ENCODE measurements around the gene STAM2.
"Not testable (repeated sequence)": the region's sequence is repeated elsewhere in the genome, so short reads cannot be mapped to it uniquely, and the experiment has no call there.

Gene STAM2

GRCh38 chr2:152107140-152107539 lies 68.4 kb downstream of the STAM2 start:
- not testable (repeated sequence) for DNase-seq (ENCODE audit: low read depth in 2 of 2, low spot score in 1 of 2)

DNA sequence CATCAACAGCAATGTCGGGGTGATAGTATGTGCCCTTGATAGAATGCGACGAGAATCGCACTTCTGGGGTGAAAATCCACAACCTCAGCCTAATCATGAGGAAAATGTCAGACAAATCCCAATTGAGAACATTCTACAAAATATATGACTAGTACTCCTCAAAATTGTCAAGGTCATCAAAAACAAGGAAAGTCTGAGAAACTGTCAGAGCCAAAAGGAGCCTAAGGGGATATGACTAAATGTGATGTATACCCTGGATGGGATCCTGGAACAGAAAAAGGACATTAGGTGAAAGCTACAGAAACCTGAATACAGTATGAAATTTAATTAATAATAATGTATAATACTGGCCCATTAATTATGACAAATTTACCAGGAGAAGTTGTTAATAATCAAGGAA lies 69.1 kb downstream of the STAM2 start:
- DNase-seq (ENCODE audit: low read depth in 2 of 2, low spot score in 1 of 2) = no peak

DNA sequence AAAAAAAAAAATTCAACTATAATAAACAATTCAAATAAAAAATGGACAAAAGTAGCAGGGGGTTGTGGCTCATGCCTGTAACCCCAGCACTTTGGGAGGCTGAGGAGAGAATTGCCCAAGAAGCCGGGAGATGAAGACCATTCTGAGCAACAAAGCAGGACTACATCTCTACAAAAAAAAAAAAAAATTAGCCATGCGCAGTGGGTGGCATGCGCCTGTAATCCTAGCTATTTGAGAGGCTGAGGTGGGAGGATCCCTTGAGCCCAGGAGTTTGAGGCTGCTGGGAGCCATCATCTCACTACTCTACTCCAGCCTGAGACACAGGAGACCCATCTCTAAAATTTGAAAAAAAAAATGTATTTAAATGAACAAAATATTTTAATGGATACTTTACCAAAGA lies 72.3 kb downstream of the STAM2 start:
- DNase-seq (ENCODE audit: low read depth in 2 of 2, low spot score in 1 of 2) = no peak

DNA sequence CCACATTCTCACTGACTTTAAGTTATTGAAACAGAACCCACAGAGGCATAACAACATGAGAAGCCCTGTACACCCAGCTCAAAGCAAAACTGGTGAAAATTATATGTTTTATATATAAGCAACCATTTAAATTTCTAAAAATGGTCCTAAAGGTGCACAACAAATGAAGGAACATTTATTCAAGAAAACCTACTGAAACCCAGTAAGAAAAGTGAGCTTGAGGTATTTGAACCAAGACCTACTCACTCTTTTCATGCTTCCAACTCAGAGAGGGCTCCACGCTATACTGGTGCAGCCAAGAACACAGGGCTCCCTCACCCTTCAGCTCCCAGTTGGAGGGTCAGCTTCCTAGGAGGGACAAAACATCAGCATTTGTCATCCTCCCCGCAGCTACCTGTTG lies 74.6 kb downstream of the STAM2 start:
- DNase-seq (ENCODE audit: low read depth in 2 of 2, low spot score in 1 of 2) = no peak

DNA sequence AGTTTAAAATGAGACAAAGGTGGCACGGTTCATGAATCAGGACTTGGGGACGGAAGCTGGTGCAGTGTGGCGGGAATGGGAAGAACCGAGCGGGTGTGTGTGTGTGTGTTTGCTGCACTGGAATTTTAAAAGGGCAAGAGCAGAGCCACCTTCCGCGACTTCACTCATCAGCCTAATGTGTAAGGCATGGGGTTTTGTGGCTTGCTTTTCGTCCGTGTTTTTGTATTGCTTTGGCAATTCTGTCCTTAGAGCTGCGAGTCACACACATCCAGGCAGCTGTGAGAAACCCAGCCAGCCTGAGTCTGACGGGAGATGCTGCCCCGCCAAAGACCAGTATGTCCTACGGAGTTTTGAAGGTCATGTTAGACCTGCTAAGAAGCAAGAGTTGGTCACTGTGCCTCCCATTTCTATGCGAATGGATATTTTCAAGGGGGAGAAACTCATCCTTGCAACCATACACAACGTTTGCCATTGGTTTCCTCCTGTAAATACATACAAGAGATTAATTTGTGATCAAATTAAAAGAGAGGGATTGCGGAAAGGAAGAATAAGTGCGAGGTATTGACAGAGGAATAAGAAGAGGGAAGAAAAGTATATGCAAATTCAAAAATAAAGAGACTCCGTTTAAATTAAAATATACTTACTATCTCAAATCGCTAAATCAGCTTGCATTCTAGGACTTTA lies 76.1 kb downstream of the STAM2 start:
- DNase-seq (ENCODE audit: low read depth in 2 of 2, low spot score in 1 of 2) = no peak

- no peak for DNase-seq (ENCODE audit: low read depth in 2 of 2, low spot score in 1 of 2)
Measured at GRCh38 chr2:152098496-152099366, 76.8 kb downstream of the STAM2 start, which contains the start of gene CACNB4. Gene CACNB4 (minus strand): TSS chr2:152099044.

- no peak for DNase-seq (ENCODE audit: low read depth in 2 of 2, low spot score in 1 of 2)
Measured at GRCh38 chr2:152097801-152098495, 77.6 kb downstream of the STAM2 start.

DNA sequence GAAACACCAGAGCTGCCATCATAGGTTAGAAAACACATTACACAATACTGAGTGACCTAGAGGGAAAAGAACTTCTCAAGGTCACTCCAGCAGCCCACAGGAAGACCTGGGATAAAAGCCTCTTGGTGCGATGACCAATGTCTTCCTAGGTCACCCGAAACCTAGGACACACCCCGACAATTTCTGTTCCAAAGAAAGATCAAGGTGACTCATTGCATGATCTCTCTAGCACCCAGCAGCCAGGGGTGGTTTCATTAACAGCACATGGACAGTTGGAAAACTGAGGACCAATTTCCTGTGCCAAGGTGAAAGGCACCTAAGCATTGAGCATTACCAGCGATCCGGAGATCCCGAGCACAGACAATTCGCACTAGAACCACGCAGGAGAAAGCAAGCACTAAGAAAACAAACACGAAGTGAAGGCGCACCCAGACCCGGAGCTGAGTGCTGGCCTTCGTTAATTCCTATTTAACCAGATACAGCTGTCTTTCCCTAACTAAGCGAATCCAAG lies 78.2 kb downstream of the STAM2 start:
- DNase-seq (ENCODE audit: low read depth in 2 of 2, low spot score in 1 of 2) = no peak

DNA sequence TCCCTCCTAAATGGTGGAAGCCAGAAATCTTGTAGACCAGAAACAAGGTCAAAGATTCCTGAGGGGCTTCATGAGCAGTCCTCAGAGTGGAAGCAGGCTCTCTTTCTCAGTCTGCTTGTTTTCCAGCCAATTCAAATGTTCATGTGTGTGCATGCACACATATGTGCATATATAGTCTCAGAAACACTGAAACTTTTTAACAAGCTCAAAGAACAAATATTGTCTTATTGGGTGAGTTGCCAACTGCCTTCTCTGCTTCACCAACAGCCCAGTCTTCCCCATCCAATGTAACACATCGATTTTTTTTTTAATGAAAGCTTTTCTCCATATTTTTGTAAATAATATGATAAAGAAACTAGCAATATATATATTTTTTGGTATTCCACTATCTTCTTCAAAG lies 80.4 kb downstream of the STAM2 start:
- no peak for DNase-seq (ENCODE audit: low read depth in 2 of 2, low spot score in 1 of 2)

DNA sequence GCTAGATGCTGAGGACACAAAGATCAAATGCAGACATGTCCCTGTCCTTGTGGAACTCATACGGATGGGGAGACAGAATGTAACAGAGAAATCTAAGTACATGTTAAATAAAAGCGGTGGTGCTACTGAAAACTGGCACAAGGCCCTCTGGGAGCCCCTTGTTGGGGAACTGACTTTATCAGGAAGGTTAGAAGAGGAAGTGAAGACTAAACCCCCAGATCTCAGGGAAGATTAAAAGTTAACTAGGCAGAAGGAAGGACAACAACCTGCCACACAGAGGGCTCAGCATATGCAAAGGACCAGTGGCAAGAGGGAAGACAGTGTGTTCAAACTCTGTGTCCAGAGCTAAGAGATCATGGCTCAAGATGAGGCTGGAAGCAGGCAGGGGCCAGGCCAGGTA lies 81.5 kb downstream of the STAM2 start:
- DNase-seq (ENCODE audit: low read depth in 2 of 2, low spot score in 1 of 2) = no peak

GRCh38 chr2:152093464-152093863 lies 82.1 kb downstream of the STAM2 start:
- no peak for DNase-seq (ENCODE audit: low read depth in 2 of 2, low spot score in 1 of 2)

- DNase-seq (ENCODE audit: low read depth in 2 of 2, low spot score in 1 of 2) = no peak
Measured at GRCh38 chr2:152092095-152092494, 83.5 kb downstream of the STAM2 start.

DNA sequence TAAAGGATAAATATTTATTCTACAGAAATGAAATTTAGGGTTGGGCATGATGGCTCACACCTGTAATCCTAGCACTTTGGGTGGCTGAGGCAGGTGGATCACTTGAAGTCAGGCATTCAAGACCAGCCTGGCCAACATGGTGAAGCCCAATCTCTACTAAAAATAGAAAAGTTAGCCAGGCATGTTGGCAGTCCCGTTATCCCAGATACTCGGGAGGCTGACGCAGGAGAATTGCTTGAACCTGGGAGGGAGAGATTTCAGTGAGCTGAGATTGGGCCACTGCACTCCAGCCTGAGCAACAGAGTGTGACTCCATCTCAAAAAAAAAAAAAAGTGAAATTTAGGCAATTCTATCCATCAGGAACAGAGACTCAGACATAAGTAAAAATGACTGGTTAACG lies 84.8 kb downstream of the STAM2 start:
- DNase-seq (ENCODE audit: low read depth in 2 of 2, low spot score in 1 of 2) = not testable (repeated sequence)

DNA sequence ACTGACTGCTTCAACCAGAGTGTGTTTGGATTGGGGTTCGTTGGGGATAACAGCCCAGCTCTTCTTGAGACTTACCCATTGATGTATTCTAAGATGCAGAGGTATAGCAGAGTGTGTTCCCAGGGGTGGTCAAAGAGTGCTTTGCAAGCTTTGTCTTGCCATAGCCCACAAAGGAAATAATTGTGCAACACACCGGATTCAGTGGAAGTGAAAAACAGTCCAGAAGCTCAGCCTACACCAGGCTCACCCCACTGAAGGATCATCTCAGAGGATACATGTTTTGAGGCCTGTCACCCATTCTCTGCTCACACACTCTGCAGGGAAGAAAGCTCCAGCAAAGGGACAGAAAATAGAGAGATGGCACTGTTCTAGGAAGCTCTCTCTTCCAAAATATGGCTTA lies 86.3 kb downstream of the STAM2 start:
- no peak for DNase-seq (ENCODE audit: low read depth in 2 of 2, low spot score in 1 of 2)

- no peak for DNase-seq (ENCODE audit: low read depth in 2 of 2, low spot score in 1 of 2)
Measured at GRCh38 chr2:152088006-152088405, 87.6 kb downstream of the STAM2 start.

DNA sequence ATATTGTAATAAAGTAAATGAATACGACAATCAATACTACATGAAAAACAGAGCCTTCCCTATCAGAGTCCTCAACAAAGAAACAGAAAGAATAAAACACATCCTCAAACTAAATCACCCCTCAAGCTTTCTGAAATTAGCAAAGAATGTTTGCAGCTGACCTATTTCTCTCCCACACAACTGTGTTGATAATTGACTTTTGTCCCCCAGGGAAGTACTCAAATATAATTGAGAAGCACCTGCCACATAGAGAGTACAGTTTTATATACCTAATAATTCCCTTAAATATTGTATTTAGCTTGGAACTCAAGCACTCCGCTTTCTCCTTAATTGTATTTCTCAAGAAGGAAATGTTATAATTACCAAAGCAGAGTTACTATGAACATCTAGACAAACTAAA lies 89.3 kb downstream of the STAM2 start:
- DNase-seq (ENCODE audit: low read depth in 2 of 2, low spot score in 1 of 2) = no peak

DNA sequence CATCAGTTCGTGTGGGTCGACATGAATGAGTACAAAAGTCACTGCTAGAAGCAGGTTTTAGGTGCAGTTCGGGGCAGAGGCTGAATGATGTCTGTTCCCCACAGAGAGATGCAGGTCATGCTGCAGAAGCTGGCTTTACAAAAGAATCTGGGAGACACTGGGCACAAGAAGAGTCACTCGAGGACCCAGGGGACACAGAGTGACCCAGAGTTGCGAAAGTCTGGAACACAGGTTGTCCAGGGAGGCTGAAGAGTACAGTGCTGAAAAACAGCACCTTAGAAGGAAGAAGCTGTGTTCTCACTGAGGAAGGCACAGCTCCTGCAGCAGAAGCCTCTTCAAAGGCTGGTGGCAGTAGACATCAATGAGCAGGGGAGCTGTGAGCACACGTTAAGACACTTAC lies 91.5 kb downstream of the STAM2 start:
- DNase-seq (ENCODE audit: low read depth in 2 of 2, low spot score in 1 of 2) = no peak

- no peak for DNase-seq (ENCODE audit: low read depth in 2 of 2, low spot score in 1 of 2)
Measured at GRCh38 chr2:152083202-152083875, 92.2 kb downstream of the STAM2 start.

- DNase-seq (ENCODE audit: low read depth in 2 of 2, low spot score in 1 of 2) = no peak
Measured at GRCh38 chr2:152078662-152079061, 96.9 kb downstream of the STAM2 start.

- no peak for DNase-seq (ENCODE audit: low read depth in 2 of 2, low spot score in 1 of 2)
Measured at GRCh38 chr2:152078023-152078422, 97.5 kb downstream of the STAM2 start.

DNA sequence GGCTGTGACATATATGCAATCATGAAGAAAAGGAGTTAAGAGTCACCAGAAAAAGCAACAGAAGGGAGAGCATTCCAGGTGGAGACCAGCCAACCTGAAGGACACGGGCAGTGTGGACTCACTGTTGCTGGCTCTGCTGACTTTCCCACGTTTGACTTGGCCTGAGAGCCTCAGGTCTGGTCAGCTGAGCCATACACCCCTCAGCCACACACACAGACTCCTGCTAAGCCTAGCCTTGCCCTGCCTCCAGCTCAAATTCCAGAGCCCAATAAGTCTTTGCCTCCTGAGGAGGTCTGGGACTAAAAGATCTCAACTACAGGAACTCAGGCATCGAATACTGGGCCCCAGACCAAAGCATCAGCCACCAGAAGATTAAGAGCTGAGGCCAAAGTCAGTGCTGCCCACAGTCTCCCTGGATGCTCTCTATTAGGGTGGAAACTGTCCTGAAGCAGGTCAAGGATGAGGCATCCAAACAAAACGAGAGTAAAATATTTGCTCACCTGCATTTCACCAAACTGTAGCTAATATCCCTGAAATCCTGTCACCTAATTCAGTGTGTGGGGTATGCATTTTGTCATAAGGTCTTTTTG lies 100.0 kb downstream of the STAM2 start:
- DNase-seq (ENCODE audit: low read depth in 2 of 2, low spot score in 1 of 2) = no peak

All from stimulated activated CD8-positive, alpha-beta memory T cell treated with anti-CD3 and anti-CD28 coated beads, Interleukin-4, amount 100 ng/mL, for 4 hours (primary cell).